GM23338 (cell line): Measurements from ENCODE around the gene GAS1. TPM values are rescaled to one million over a fixed set of nuclear protein-coding genes. Genes with fewer than 3 reads are reported as not detected.

Source experiments
- ATAC-seq: fragments of 200-7000 bp; cut with Tn5 transposase; 3 replicates; pipeline ENCODE4 v1.9.1; 2020
- DNase-seq: peaks from one replicate; pipeline ENCODE4 v3.0.0-alpha.2; 2015; ENCODE audit warnings: low spot score
- H2AFZ ChIP-seq: fragments of 200-600 bp; sonication (generic); 2 replicates; pipeline ENCODE4 v1.8.0; 2016; ENCODE audit warnings: antibody characterized with exemption, mild to moderate bottlenecking, moderate library complexity
- H3F3A ChIP-seq: fragments of 200-600 bp; sonication (generic); replicated peaks from 2 replicates; pipeline ENCODE4 v1.8.0; 2017; ENCODE audit warnings: antibody characterized with exemption, mixed run types, low read depth
- H3K27ac ChIP-seq: fragments of 200-600 bp; sonication (generic); 2 replicates; pipeline ENCODE4 v1.6.1; 2016; ENCODE audit warnings: low read depth
- H3K27me3 ChIP-seq: fragments of 200-600 bp; sonication (generic); 2 replicates; pipeline ENCODE4 v1.8.0; 2016; ENCODE audit warnings: mild to moderate bottlenecking, mixed run types, moderate library complexity; ENCODE audit not compliant: insufficient read depth
- H3K36me3 ChIP-seq: fragments of 200-600 bp; sonication (generic); 2 replicates; pipeline ENCODE4 v1.8.0; 2016; ENCODE audit warnings: mild to moderate bottlenecking; ENCODE audit not compliant: insufficient read depth
- H3K4me1 ChIP-seq: fragments of 200-600 bp; sonication (generic); 2 replicates; pipeline ENCODE4 v1.8.0; 2016; ENCODE audit warnings: mild to moderate bottlenecking, moderate library complexity; ENCODE audit not compliant: insufficient read depth
- H3K4me2 ChIP-seq: fragments of 200-600 bp; sonication (generic); 2 replicates; pipeline ENCODE4 v1.7.1; 2017; ENCODE audit warnings: mixed run types
- H3K4me3 ChIP-seq: fragments of 200-600 bp; sonication (generic); 2 replicates; pipeline ENCODE4 v1.6.1; 2016; ENCODE audit warnings: mixed run types
- H3K79me2 ChIP-seq: fragments of 200-600 bp; sonication (generic); replicated peaks from 2 replicates; pipeline ENCODE4 v1.8.0; 2017; ENCODE audit warnings: mild to moderate bottlenecking; ENCODE audit not compliant: insufficient read depth
- H3K9me2 ChIP-seq: fragments of 200-600 bp; sonication (generic); 2 replicates; pipeline ENCODE4 v1.8.0; 2017; ENCODE audit not compliant: insufficient read depth
- H4K20me1 ChIP-seq: fragments of 200-600 bp; sonication (generic); replicated peaks from 2 replicates; pipeline ENCODE4 v1.8.0; 2017; ENCODE audit warnings: mild to moderate bottlenecking; ENCODE audit not compliant: insufficient read depth
- H3K27ac Mint-ChIP-seq: 2 replicates; pipeline ENCODE4 v1.8.0; 2020; ENCODE audit warnings: inconsistent platforms, mild to moderate bottlenecking, moderate library complexity, mixed read lengths
- H3K27me3 Mint-ChIP-seq: 3 replicates; pipeline ENCODE4 v1.8.0; 2022; ENCODE audit warnings: low read depth, mild to moderate bottlenecking, moderate library complexity, mixed read lengths, inconsistent platforms; ENCODE audit not compliant: insufficient read depth, poor library complexity
- H3K36me3 Mint-ChIP-seq: 3 replicates; pipeline ENCODE4 v1.8.0; 2021; ENCODE audit warnings: low read depth, mild to moderate bottlenecking, inconsistent platforms, moderate library complexity, mixed read lengths
- H3K4me1 Mint-ChIP-seq: 3 replicates; pipeline ENCODE4 v1.8.0; 2020; ENCODE audit warnings: mild to moderate bottlenecking, inconsistent platforms, mixed read lengths
- H3K4me3 Mint-ChIP-seq: 3 replicates; pipeline ENCODE4 v1.8.0; 2021; ENCODE audit warnings: moderate library complexity, mild to moderate bottlenecking, inconsistent platforms, mixed read lengths
- H3K9me3 Mint-ChIP-seq: 3 replicates; pipeline ENCODE4 v1.8.0; 2020; ENCODE audit warnings: moderate library complexity, mild to moderate bottlenecking, inconsistent platforms, mixed read lengths
- CREB1 ChIP-seq: fragments of 250-450 bp; sonication (Bioruptor Pico); IDR thresholded peaks from 2 replicates; pipeline ENCODE4 v1.5.0; 2020; ENCODE audit warnings: low read depth, mild to moderate bottlenecking, moderate library complexity
- EZH2 ChIP-seq: fragments of 200-600 bp; sonication (generic); IDR thresholded peaks from one replicate; pipeline ENCODE4 v1.8.0; 2017; ENCODE audit warnings: antibody characterized with exemption, mild to moderate bottlenecking, low read depth; ENCODE audit not compliant: unreplicated experiment
- EZH2phosphoT487 ChIP-seq: fragments of 200-600 bp; sonication (generic); IDR thresholded peaks from one replicate; pipeline ENCODE4 v1.8.1; 2018; ENCODE audit warnings: antibody characterized with exemption; ENCODE audit not compliant: unreplicated experiment
- JUNB ChIP-seq: IDR thresholded peaks from one replicate; pipeline ENCODE4 v1.6.1; 2016; ENCODE audit warnings: antibody characterized with exemption; ENCODE audit not compliant: unreplicated experiment
- NANOG ChIP-seq: IDR thresholded peaks from 2 replicates; pipeline ENCODE4 v1.6.1; 2016; ENCODE audit warnings: antibody characterized with exemption, borderline replicate concordance
- POLR2AphosphoS5 ChIP-seq: IDR thresholded peaks from 2 replicates; pipeline ENCODE4 v1.6.1; 2016; ENCODE audit warnings: antibody characterized with exemption, low read depth
- STAT1 ChIP-seq: IDR thresholded peaks from one replicate; pipeline ENCODE4 v1.6.1; 2016; ENCODE audit warnings: antibody characterized with exemption; ENCODE audit not compliant: unreplicated experiment
- ZNF114 ChIP-seq: fragments of 250-450 bp; sonication (Bioruptor Pico); IDR thresholded peaks from 2 replicates; pipeline ENCODE4 v1.5.0; 2020; ENCODE audit warnings: mild to moderate bottlenecking, moderate library complexity
- ZNF331 ChIP-seq: fragments of 250-450 bp; sonication (Bioruptor Pico); IDR thresholded peaks from 2 replicates; pipeline ENCODE4 v1.5.0; 2020; ENCODE audit warnings: low read depth, mild to moderate bottlenecking, moderate library complexity
- ZNF462 ChIP-seq: fragments of 250-450 bp; sonication (Bioruptor Pico); IDR thresholded peaks from 2 replicates; pipeline ENCODE4 v1.5.0; 2020; ENCODE audit warnings: mild to moderate bottlenecking, moderate library complexity
- polyA plus RNA-seq: library from polyadenylated mRNA; unstranded; fragments of >200 nt; fragmentation: Nextera tagmentation; extraction: Ambion mirVana; gene quantifications from 2 replicates; pipeline ENCODE4 v1.2.1, GENCODE V29; 2016
- total RNA-seq: library from RNA; depleted of rRNA; stranded (reverse); fragments of >200 nt; shearing (Covaris generic); gene quantifications from 2 replicates; pipeline ENCODE4 v1.2.3, GENCODE V29; 2014
- TF ChIP-seq, protein P1 (sequence below), 2 experiments: fragments of 200-600 bp in 1 of 2; sonication (generic) in 1 of 2; conservative IDR thresholded peaks; 2 replicates each; pipeline versions ENCODE4 v1.5.1 to v1.6.1; 2016 to 2017; ENCODE audit warnings: antibody characterized with exemption in 2 of 2, low read depth in 2 of 2, mild to moderate bottlenecking in 2 of 2, moderate library complexity in 1 of 2
- TF ChIP-seq, protein P2 (sequence below): IDR thresholded peaks from one replicate; pipeline ENCODE4 v1.6.1; 2018; ENCODE audit warnings: antibody characterized with exemption; ENCODE audit not compliant: unreplicated experiment
- TF ChIP-seq, protein P3 (sequence below): IDR thresholded peaks from 2 replicates; pipeline ENCODE4 v1.6.1; 2016; ENCODE audit warnings: antibody characterized with exemption

GAS1 gene
- total and polyA plus RNA-seq, 2 experiments from 2014 or later: 1.4 to 7.7 TPM

GRCh38 chr9:86943201-86944113 is 3.8 kb downstream of the GAS1 start:
- H3K4me3 Mint-ChIP-seq: peak overlapping the region; percentile 48
- Histone ChIP-seq H3K4me2 (peak overlapping the region; percentile 89), H3K4me3 (peak overlapping the region; percentile 41)

More at GRCh38 chr9:86943201-86944113, 3.8 kb downstream of the GAS1 start:
- peaks cover 71% of the 10 kb centered on the region for H3K27me3 ChIP-seq
- H3K4me1 ChIP-seq: peaks cover 48% of the 10 kb centered on the region
- H3K4me1 Mint-ChIP-seq: peaks cover 58% of the 10 kb centered on the region
- no peak overlapping the region for H2AFZ ChIP-seq
- no peak for TF ChIP-seq STAT1
- TF ChIP-seq, protein P1, sequence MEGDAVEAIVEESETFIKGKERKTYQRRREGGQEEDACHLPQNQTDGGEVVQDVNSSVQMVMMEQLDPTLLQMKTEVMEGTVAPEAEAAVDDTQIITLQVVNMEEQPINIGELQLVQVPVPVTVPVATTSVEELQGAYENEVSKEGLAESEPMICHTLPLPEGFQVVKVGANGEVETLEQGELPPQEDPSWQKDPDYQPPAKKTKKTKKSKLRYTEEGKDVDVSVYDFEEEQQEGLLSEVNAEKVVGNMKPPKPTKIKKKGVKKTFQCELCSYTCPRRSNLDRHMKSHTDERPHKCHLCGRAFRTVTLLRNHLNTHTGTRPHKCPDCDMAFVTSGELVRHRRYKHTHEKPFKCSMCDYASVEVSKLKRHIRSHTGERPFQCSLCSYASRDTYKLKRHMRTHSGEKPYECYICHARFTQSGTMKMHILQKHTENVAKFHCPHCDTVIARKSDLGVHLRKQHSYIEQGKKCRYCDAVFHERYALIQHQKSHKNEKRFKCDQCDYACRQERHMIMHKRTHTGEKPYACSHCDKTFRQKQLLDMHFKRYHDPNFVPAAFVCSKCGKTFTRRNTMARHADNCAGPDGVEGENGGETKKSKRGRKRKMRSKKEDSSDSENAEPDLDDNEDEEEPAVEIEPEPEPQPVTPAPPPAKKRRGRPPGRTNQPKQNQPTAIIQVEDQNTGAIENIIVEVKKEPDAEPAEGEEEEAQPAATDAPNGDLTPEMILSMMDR (conservative IDR thresholded peaks at IDR 0.05; ENCODE audit: low read depth in 2 of 2): no peak
- no peak for TF ChIP-seq ZNF114 (CRISPR knock-in tag)
- TF ChIP-seq ZNF331: no peak
- no peak for TF ChIP-seq EZH2phosphoT487
- no peak for TF ChIP-seq EZH2
- TF ChIP-seq, protein P2, sequence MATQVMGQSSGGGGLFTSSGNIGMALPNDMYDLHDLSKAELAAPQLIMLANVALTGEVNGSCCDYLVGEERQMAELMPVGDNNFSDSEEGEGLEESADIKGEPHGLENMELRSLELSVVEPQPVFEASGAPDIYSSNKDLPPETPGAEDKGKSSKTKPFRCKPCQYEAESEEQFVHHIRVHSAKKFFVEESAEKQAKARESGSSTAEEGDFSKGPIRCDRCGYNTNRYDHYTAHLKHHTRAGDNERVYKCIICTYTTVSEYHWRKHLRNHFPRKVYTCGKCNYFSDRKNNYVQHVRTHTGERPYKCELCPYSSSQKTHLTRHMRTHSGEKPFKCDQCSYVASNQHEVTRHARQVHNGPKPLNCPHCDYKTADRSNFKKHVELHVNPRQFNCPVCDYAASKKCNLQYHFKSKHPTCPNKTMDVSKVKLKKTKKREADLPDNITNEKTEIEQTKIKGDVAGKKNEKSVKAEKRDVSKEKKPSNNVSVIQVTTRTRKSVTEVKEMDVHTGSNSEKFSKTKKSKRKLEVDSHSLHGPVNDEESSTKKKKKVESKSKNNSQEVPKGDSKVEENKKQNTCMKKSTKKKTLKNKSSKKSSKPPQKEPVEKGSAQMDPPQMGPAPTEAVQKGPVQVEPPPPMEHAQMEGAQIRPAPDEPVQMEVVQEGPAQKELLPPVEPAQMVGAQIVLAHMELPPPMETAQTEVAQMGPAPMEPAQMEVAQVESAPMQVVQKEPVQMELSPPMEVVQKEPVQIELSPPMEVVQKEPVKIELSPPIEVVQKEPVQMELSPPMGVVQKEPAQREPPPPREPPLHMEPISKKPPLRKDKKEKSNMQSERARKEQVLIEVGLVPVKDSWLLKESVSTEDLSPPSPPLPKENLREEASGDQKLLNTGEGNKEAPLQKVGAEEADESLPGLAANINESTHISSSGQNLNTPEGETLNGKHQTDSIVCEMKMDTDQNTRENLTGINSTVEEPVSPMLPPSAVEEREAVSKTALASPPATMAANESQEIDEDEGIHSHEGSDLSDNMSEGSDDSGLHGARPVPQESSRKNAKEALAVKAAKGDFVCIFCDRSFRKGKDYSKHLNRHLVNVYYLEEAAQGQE: no peak
- TF ChIP-seq ZNF462 (CRISPR knock-in tag): no peak
- TF ChIP-seq CREB1: no peak
- TF ChIP-seq NANOG: no peak
- no peak for TF ChIP-seq JUNB
- TF ChIP-seq, protein P3, sequence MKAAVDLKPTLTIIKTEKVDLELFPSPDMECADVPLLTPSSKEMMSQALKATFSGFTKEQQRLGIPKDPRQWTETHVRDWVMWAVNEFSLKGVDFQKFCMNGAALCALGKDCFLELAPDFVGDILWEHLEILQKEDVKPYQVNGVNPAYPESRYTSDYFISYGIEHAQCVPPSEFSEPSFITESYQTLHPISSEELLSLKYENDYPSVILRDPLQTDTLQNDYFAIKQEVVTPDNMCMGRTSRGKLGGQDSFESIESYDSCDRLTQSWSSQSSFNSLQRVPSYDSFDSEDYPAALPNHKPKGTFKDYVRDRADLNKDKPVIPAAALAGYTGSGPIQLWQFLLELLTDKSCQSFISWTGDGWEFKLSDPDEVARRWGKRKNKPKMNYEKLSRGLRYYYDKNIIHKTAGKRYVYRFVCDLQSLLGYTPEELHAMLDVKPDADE: no peak
- no peak for TF ChIP-seq POLR2AphosphoS5
- no peaks in the 10 kb centered on the region for H3K36me3 ChIP-seq
- DNase-seq: peak; percentile 16
- no peak overlapping the region for H3K27ac Mint-ChIP-seq
- H3K9me2 ChIP-seq: no peaks in the 10 kb centered on the region
- no peak for ATAC-seq
- no peak overlapping the region for H3K27ac ChIP-seq
- no peaks in the 10 kb centered on the region for H4K20me1 ChIP-seq
- H3K36me3 Mint-ChIP-seq: no peaks in the 10 kb centered on the region; the same call in 2 of the 3 replicates
- peaks cover 49% of the 10 kb centered on the region for H3K27me3 Mint-ChIP-seq
- no peaks in the 10 kb centered on the region for H3K79me2 ChIP-seq
- H3F3A ChIP-seq: 0 out of 2 replicates have a peak, but pooled peaks cover 3% of the 10 kb centered on the region
- no peaks in the 10 kb centered on the region; the same call in 2 of the 3 replicates for H3K9me3 Mint-ChIP-seq
